GM12873 (cell line): ENCODE data around the gene RENBP.

Source experiments
- CTCF ChIP-seq: IDR thresholded peaks from 2 replicates; pipeline ENCODE4 v1.5.1; 2012; ENCODE audit warnings: low read depth, mild to moderate bottlenecking, moderate library complexity, low read length, control low read depth; ENCODE audit not compliant: insufficient read depth; ENCODE audit errors: missing control alignments

Gene RENBP

GRCh38 chrX:153930011-153930910 lies 14.2 kb downstream of the RENBP start:
- no peak for TF ChIP-seq CTCF

- TF ChIP-seq CTCF, result no peak
Observed at GRCh38 chrX:153929576-153929975, 14.9 kb downstream of the RENBP start.

- TF ChIP-seq CTCF, result no peak
Observed at GRCh38 chrX:153928846-153929245, 15.6 kb downstream of the RENBP start.

- TF ChIP-seq CTCF, result peak; percentile 3
Observed at GRCh38 chrX:153927922-153928760, 16.3 kb downstream of the RENBP start.

GRCh38 chrX:153927672-153927921 lies 16.8 kb downstream of the RENBP start:
- no peak for TF ChIP-seq CTCF

- peak; percentile 14 for TF ChIP-seq CTCF
Observed at GRCh38 chrX:153926858-153927671, 17.4 kb downstream of the RENBP start.

- no peak for TF ChIP-seq CTCF
Observed at GRCh38 chrX:153926552-153926857, 17.9 kb downstream of the RENBP start.
